Stimulated activated CD4-positive, alpha-beta T cell treated with anti-CD3 and anti-CD28 coated beads, Interleukin-1b, Interleukin-23, amount 100 ng/mL, for 24 hours (primary cell): ENCODE measurements around the gene IMMP2L.

Source experiments
- DNase-seq, 4 experiments: peaks; one replicate each; pipeline ENCODE4 v3.0.0-alpha.2; 2020; ENCODE audit warnings: low read depth in 4 of 4, low spot score in 1 of 4

Gene IMMP2L

GRCh38 chr7:111558991-111559390 lies 3.3 kb downstream of the IMMP2L start:
- no peak for DNase-seq

- DNase-seq, result no peak
Observed at GRCh38 chr7:111556977-111557376, 5.3 kb downstream of the IMMP2L start.

- no peak for DNase-seq
Observed at GRCh38 chr7:111554086-111554485, 8.2 kb downstream of the IMMP2L start.

- no peak for DNase-seq
Observed at GRCh38 chr7:111541067-111541466, 21.2 kb downstream of the IMMP2L start.

- no peak for DNase-seq
Observed at GRCh38 chr7:111540199-111540815, 22.0 kb downstream of the IMMP2L start.

GRCh38 chr7:111537134-111537533 lies 25.2 kb downstream of the IMMP2L start:
- DNase-seq, result no peak

GRCh38 chr7:111535142-111535870 lies 27.0 kb downstream of the IMMP2L start:
- DNase-seq, result no peak

GRCh38 chr7:111532625-111533024 lies 29.7 kb downstream of the IMMP2L start:
- DNase-seq, result no peak

- no peak for DNase-seq
Observed at GRCh38 chr7:111531993-111532392, 30.3 kb downstream of the IMMP2L start.

GRCh38 chr7:111530356-111530668 lies 32.0 kb downstream of the IMMP2L start:
- DNase-seq, result no peak

- DNase-seq, result no peak
Observed at GRCh38 chr7:111529507-111530355, 32.6 kb downstream of the IMMP2L start.

- no peak for DNase-seq
Observed at GRCh38 chr7:111528331-111528730, 34.0 kb downstream of the IMMP2L start.

GRCh38 chr7:111527545-111527944 lies 34.7 kb downstream of the IMMP2L start:
- no peak for DNase-seq

GRCh38 chr7:111525100-111525499 lies 37.2 kb downstream of the IMMP2L start:
- DNase-seq, result no peak

GRCh38 chr7:111521660-111522059 lies 40.6 kb downstream of the IMMP2L start:
- DNase-seq, result no peak

- DNase-seq, result no peak
Observed at GRCh38 chr7:111518264-111518663, 44.0 kb downstream of the IMMP2L start.

GRCh38 chr7:111517549-111517951 lies 44.7 kb downstream of the IMMP2L start:
- no peak for DNase-seq

- no peak for DNase-seq
Observed at GRCh38 chr7:111516612-111517011, 45.7 kb downstream of the IMMP2L start.

- no peak for DNase-seq
Observed at GRCh38 chr7:111513566-111513965, 48.7 kb downstream of the IMMP2L start.

- no peak for DNase-seq
Observed at GRCh38 chr7:111511845-111512244, 50.4 kb downstream of the IMMP2L start.

GRCh38 chr7:111510584-111511378 lies 51.5 kb downstream of the IMMP2L start:
- no peak for DNase-seq
